Stomach (tissue), 4 donors: ENCODE data around the gene ECE1.

Experiments used
- POLR2A ChIP-seq, 4 donors: fragments of 450-650 bp; IDR thresholded peaks; one replicate each; pipeline ENCODE4 v1.6.1; 2016; ENCODE audit warnings: antibody characterized with exemption in 4 of 4, control low read depth in 2 of 4, mild to moderate bottlenecking in 1 of 4, moderate library complexity in 1 of 4
- POLR2AphosphoS5 ChIP-seq, 3 donors: sonication (generic); formaldehyde crosslinking; IDR thresholded peaks; one replicate each; pipeline ENCODE4 v1.6.1; 2016; ENCODE audit warnings: antibody characterized with exemption in 3 of 3
- TF ChIP-seq, protein P1 (sequence below), 7 experiments: fragments of 450-650 bp in 4 of 7; fragments of 200-600 bp in 3 of 7; sonication (generic) in 3 of 7; IDR thresholded peaks; one replicate each; pipeline ENCODE4 v1.5.1; 2016 to 2019; ENCODE audit warnings: antibody characterized with exemption in 7 of 7, control low read depth in 2 of 7, mild to moderate bottlenecking in 1 of 7

DNA sequence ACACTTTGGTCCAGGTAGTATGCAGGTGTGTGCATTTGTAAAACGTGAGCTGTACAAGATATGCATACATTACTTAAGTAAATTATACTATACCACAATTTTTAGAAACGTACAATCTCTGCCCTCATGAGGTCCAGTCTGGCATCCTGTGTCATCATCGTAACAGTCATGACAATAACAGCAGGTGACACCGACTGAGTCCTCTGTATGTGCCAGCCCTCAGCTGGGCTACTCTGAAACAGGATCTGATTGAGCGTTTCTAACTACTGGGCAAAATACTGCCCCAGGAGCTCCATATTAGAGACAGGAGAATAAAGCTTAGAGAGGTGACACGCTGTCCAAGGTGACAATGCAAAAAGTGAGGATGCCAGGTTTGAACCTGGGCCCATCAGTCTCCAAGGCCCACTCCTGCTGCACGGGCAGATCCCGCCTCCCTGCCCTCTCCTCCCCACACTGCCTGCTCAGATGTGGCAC, 47.2 kb upstream of the ECE1 start:
- TF ChIP-seq, protein P1, sequence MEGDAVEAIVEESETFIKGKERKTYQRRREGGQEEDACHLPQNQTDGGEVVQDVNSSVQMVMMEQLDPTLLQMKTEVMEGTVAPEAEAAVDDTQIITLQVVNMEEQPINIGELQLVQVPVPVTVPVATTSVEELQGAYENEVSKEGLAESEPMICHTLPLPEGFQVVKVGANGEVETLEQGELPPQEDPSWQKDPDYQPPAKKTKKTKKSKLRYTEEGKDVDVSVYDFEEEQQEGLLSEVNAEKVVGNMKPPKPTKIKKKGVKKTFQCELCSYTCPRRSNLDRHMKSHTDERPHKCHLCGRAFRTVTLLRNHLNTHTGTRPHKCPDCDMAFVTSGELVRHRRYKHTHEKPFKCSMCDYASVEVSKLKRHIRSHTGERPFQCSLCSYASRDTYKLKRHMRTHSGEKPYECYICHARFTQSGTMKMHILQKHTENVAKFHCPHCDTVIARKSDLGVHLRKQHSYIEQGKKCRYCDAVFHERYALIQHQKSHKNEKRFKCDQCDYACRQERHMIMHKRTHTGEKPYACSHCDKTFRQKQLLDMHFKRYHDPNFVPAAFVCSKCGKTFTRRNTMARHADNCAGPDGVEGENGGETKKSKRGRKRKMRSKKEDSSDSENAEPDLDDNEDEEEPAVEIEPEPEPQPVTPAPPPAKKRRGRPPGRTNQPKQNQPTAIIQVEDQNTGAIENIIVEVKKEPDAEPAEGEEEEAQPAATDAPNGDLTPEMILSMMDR (IDR thresholded peaks at IDR 0.05), result no peak
- no peak for TF ChIP-seq POLR2A (IDR thresholded peaks at IDR 0.05)
- TF ChIP-seq POLR2AphosphoS5 (IDR thresholded peaks at IDR 0.05), result no peak
